ENCODE measurements around the gene DCLK1. TPM values are rescaled to one million over a fixed set of nuclear protein-coding genes. Genes with fewer than 3 reads are reported as not detected.

The DCLK1 gene
- total RNA-seq, 1 experiment from 2014 or later: 36.2 TPM

GRCh38 chr13:36067746-36068381 lies 63.3 kb downstream of the DCLK1 start:
- Histone ChIP-seq H2BK15ac (ENCODE audit: low read depth, low read length) (no peak overlapping the region), H3T11ph (ENCODE audit: low read length) (no peak overlapping the region), H3K27me3 (ENCODE audit: insufficient read depth, low read length) (no peaks in the 10 kb centered on the region), H4K8ac (replicated peaks; ENCODE audit: insufficient read length, low read depth, low read length) (no peak overlapping the region), H4K5ac (ENCODE audit: insufficient read length, low read depth, low read length) (no peak overlapping the region), H4K91ac (ENCODE audit: insufficient read length, low read depth, low read length) (no peak overlapping the region), H2AFZ (ENCODE audit: low read length) (no peak overlapping the region), H3K4me1 (ENCODE audit: insufficient read depth, low read length) (no peaks in the 10 kb centered on the region; the same call in 1 of the 2 replicates), H3K9ac (ENCODE audit: extremely low read depth, insufficient read length, low read length) (no peak overlapping the region), H3K23ac (ENCODE audit: insufficient read length, low read depth, low read length) (no peak overlapping the region), H3K18ac (ENCODE audit: insufficient read length, low read depth, low read length) (no peak overlapping the region), H2AK5ac (ENCODE audit: insufficient read length, low read length) (no peak overlapping the region), H3K4me2 (ENCODE audit: insufficient read depth, insufficient read length, low read length) (peak overlapping the region; percentile 30), H4K20me1 (ENCODE audit: control insufficient read depth, insufficient read depth, insufficient read length) (no peaks in the 10 kb centered on the region), H3K79me1 (ENCODE audit: insufficient read depth, low read depth, low read length, poor library complexity, severe bottlenecking) (no peaks in the 10 kb centered on the region), H3K23me2 (ENCODE audit: insufficient read length, low read depth, low read length, poor library complexity, severe bottlenecking) (no peaks in the 10 kb centered on the region), H2BK5ac (ENCODE audit: insufficient read length, low read length) (no peak overlapping the region), H2BK12ac (ENCODE audit: insufficient read length, low read depth, low read length) (no peak overlapping the region), H3K27ac (ENCODE audit: insufficient read length, low read depth, low read length) (no peak overlapping the region), H3K79me2 (ENCODE audit: insufficient read depth, low read length) (no peaks in the 10 kb centered on the region), H3K4ac (ENCODE audit: low read depth, low read length) (no peak overlapping the region), H2BK20ac (ENCODE audit: low read depth, low read length, poor library complexity, severe bottlenecking) (no peak overlapping the region), H3K14ac (ENCODE audit: insufficient read depth, low read length) (no peak overlapping the region), H3K56ac (ENCODE audit: insufficient read length, low read depth, low read length) (no peak overlapping the region), H2BK120ac (ENCODE audit: low read depth, low read length, poor library complexity, severe bottlenecking) (no peak overlapping the region), H3K9me3 (ENCODE audit: control insufficient read depth, low read depth, low read length) (no peaks in the 10 kb centered on the region)
- WGBS (ENCODE audit: extremely low coverage, insufficient read length, low lambda C conversion rate): no CpG with 5 or more reads among the region's 3 CpGs
- Mint-ChIP-seq H3K36me3 (ENCODE audit: insufficient read depth in 1 of 3, low read depth in 3 of 3) (peaks cover 0 to 4% (median 3%) of the 10 kb centered on the region in 3 experiments; a peak in 3 of 7 replicates), H3K27ac (peak overlapping the region; percentile 7 to 21 (median 10); a peak in 3 of 7 replicates), H3K4me3 (no peak overlapping the region), H3K4me1 (peaks cover 13 to 15% of the 10 kb centered on the region in 2 experiments), H3K27me3 (ENCODE audit: low read depth) (no peaks in the 10 kb centered on the region; the same call in 1 of the 2 replicates), H3K9me3 (no peaks in the 10 kb centered on the region; a peak in 1 of 5 replicates)
- DNase-seq: peak; percentile 33
- TF ChIP-seq CTCF (conservative IDR thresholded peaks at IDR 0.05): no peak
